Pancreas (tissue), 10 donors: ENCODE data around the gene SHC3. TPM values are rescaled to one million over a fixed set of nuclear protein-coding genes. Genes with fewer than 3 reads are reported as not detected.

ENCODE experiments used
- ATAC-seq, 4 donors: fragments of 200-7000 bp; cut with Tn5 transposase; one replicate each; pipeline versions ENCODE4 v1.8.0 to v1.9.1; 2020; ENCODE audit warnings: mild to moderate bottlenecking in 4 of 4, moderate library complexity in 4 of 4
- DNase-seq, 6 donors: peaks; one replicate each; pipeline ENCODE4 v3.0.0-alpha.2; 2020
- FAIRE-seq: peaks from 2 replicates; lab custom pipeline; 2012; peaks lifted over from hg19 to GRCh38; lab: Jason Lieb, UNC
- H3K27ac ChIP-seq, 4 donors: fragments of 200-600 bp; sonication (generic); 1 replicate in 3 of 4; 2 replicates in 1 of 4; pipeline versions ENCODE4 v1.5.0 to v1.8.0; 2020
- H3K27me3 ChIP-seq, 4 donors: fragments of 200-600 bp; one replicate each; pipeline ENCODE4 v1.8.0; 2021
- H3K36me3 ChIP-seq, 3 donors: fragments of 200-600 bp; sonication (generic) in 1 of 3; one replicate each; pipeline versions ENCODE4 v1.5.0 to v1.8.0; 2020 to 2021
- H3K4me1 ChIP-seq, 3 donors: fragments of 200-600 bp; one replicate each; pipeline ENCODE4 v1.8.0; 2021
- H3K4me3 ChIP-seq, 4 donors: fragments of 200-600 bp; sonication (generic) in 2 of 4; one replicate each; pipeline versions ENCODE4 v1.5.0 to v1.8.0; 2020 to 2021
- H3K9me3 ChIP-seq, 4 donors: fragments of 200-600 bp; one replicate each; pipeline ENCODE4 v1.8.0; 2021
- CTCF ChIP-seq, 4 donors: fragments of 200-600 bp; sonication (generic) in 3 of 4; IDR thresholded peaks; one replicate each; pipeline versions ENCODE4 v1.5.0 to v1.8.0; 2021; ENCODE audit warnings: antibody characterized with exemption in 4 of 4
- WGBS, 2 donors: extraction: QIAGEN DNeasy Blood & Tissue Kit; methylation state at CpG; one replicate each; pipeline ENCODE4 v1.1.7; 2013; 5-methylcytosine and 5-hydroxymethylcytosine counted together
- intact Hi-C, 3 donors: fragments of 100-400 bp; cut with DNase I; formaldehyde crosslinking; loops; one replicate each; pipeline versions ENCODE4 v1.11.1 to v1.14.2; 2022
- polyA plus RNA-seq, 2 donors: library from polyadenylated mRNA; stranded (reverse); fragments of 200-250 nt; gene quantifications; one replicate each; pipeline ENCODE4 v1.2.3, GENCODE V29; 2013
- total RNA-seq, 6 donors: library from RNA; stranded (reverse); fragmentation: NEBNext Ultra II Directional in 4 of 6; extraction: Animal tissue kit (Norgen Biotek cat#: 25700) in 4 of 6; gene quantifications; one replicate each; pipeline versions ENCODE4 v1.2.1 to v1.2.4, GENCODE V29; 2021 to 2023
- donor health status: healthy with polysubstance abuse.
- donor health status: DM: no; HTN: no; CAD: no; lungs with moderate emphysema.
- donor health status: DM: no; HTN: no; CAD: no.
- donor health status: control.
- donor health status: control.
- donor health status: Bipolar disorder and iron deficiency.
- donor health status: DM: yes; HTN: yes; CAD: no.
- donor health status: DM: no; HTN: no; CAD: no.
- donor health status: DM: no; HTN: no; CAD: no.
- donor health status: DM: yes; HTN: yes; CAD: no.

Gene SHC3
- total and polyA plus RNA-seq, 8 donors, result 0.19 to 6.3 (median 1.8) TPM

- no peaks in the 10 kb centered on the region for H3K9me3 ChIP-seq
- intact Hi-C loops, result no loop called here
- H3K4me3 ChIP-seq, result no peak overlapping the region
- WGBS, 2 donors, result 89 to 95% methylated on average over 4 of the region's 4 CpGs
- TF ChIP-seq CTCF (IDR thresholded peaks at IDR 0.05), result no peak
- no peak overlapping the region for H3K27ac ChIP-seq
- no peaks in the 10 kb centered on the region for H3K27me3 ChIP-seq
- DNase-seq (no peak), ATAC-seq (no peak), FAIRE-seq (no peak)
- no peaks in the 10 kb centered on the region for H3K36me3 ChIP-seq
- H3K4me1 ChIP-seq, result no peaks in the 10 kb centered on the region
Measured at GRCh38 chr9:89024727-89025126, 153.9 kb downstream of the SHC3 start.

GRCh38 chr9:89023740-89024139, 154.9 kb downstream of the SHC3 start:
- DNase-seq, result no peak
- no peak for ATAC-seq
- no peak for FAIRE-seq
- intact Hi-C loops, result no loop called here
- H3K9me3 ChIP-seq, result no peaks in the 10 kb centered on the region
- H3K36me3 ChIP-seq, result no peaks in the 10 kb centered on the region
- H3K27ac ChIP-seq, result no peak overlapping the region
- no peaks in the 10 kb centered on the region for H3K27me3 ChIP-seq
- no peak overlapping the region for H3K4me3 ChIP-seq
- no peak for TF ChIP-seq CTCF (IDR thresholded peaks at IDR 0.05)
- WGBS, 2 donors, result 70 to 81% methylated on average over 3 of the region's 3 CpGs
- no peaks in the 10 kb centered on the region for H3K4me1 ChIP-seq

- no peaks in the 10 kb centered on the region for H3K36me3 ChIP-seq
- peak in 2 of 4 donors; percentile 43 to 55 for ATAC-seq
- H3K9me3 ChIP-seq, result no peaks in the 10 kb centered on the region
- 89 to 97% methylated on average over 2 of the region's 2 CpGs for WGBS, 2 donors
- no peaks in the 10 kb centered on the region for H3K27me3 ChIP-seq
- H3K4me3 ChIP-seq, result no peak overlapping the region
- peak overlapping the region in 1 of 4 donors; percentile 1 for H3K27ac ChIP-seq
- TF ChIP-seq CTCF (IDR thresholded peaks at IDR 0.05), result no peak
- FAIRE-seq, result no peak
- intact Hi-C loops, result no loop called here
- DNase-seq, result no peak
- no peaks in the 10 kb centered on the region for H3K4me1 ChIP-seq
Measured at GRCh38 chr9:89022902-89023301, 155.7 kb downstream of the SHC3 start.

- H3K36me3 ChIP-seq, result no peaks in the 10 kb centered on the region
- intact Hi-C loops, result no loop called here
- WGBS, 2 donors, result 54 to 60% methylated on average over 15 of the region's 15 CpGs
- H3K4me3 ChIP-seq, result no peak overlapping the region
- peak overlapping the region in 1 of 4 donors; percentile 1 for H3K27ac ChIP-seq
- no peak for TF ChIP-seq CTCF (IDR thresholded peaks at IDR 0.05)
- ATAC-seq, result peak in 3 of 4 donors; percentile 48 to 74 (median 59)
- no peaks in the 10 kb centered on the region for H3K9me3 ChIP-seq
- FAIRE-seq, result no peak
- H3K27me3 ChIP-seq, result no peaks in the 10 kb centered on the region
- peak in 1 of 6 donors; percentile 37 for DNase-seq
- no peaks in the 10 kb centered on the region for H3K4me1 ChIP-seq
Measured at GRCh38 chr9:89022001-89022759, 156.4 kb downstream of the SHC3 start.

GRCh38 chr9:89021154-89021803, 157.3 kb downstream of the SHC3 start:
- ATAC-seq, result peak in 3 of 4 donors; percentile 25 to 63 (median 61)
- H3K4me1 ChIP-seq, result no peaks in the 10 kb centered on the region
- WGBS, 2 donors, result 81 to 85% methylated on average over 8 of the region's 8 CpGs
- no peak overlapping the region for H3K4me3 ChIP-seq
- intact Hi-C loops, result no loop called here
- H3K9me3 ChIP-seq, result no peaks in the 10 kb centered on the region
- no peaks in the 10 kb centered on the region for H3K27me3 ChIP-seq
- no peaks in the 10 kb centered on the region for H3K36me3 ChIP-seq
- DNase-seq, result no peak
- no peak for TF ChIP-seq CTCF (IDR thresholded peaks at IDR 0.05)
- FAIRE-seq, result no peak
- H3K27ac ChIP-seq, result no peak overlapping the region
